Vagina (tissue), 2 donors: Measurements from ENCODE around the gene OR51E2. TPM values are rescaled to one million over a fixed set of nuclear protein-coding genes. Genes with fewer than 3 reads are reported as not detected.

ENCODE experiments used
- DNase-seq, 2 donors: peaks; one replicate each; pipeline ENCODE4 v3.0.0-alpha.2; 2017; ENCODE audit errors: extremely low spot score in 2 of 2
- H3K27ac ChIP-seq: fragments of 200-600 bp; sonication (generic); one replicate; pipeline ENCODE4 v1.5.1; 2019
- H3K27me3 ChIP-seq: fragments of 200-600 bp; sonication (generic); one replicate; pipeline ENCODE4 v1.5.1; 2019
- H3K36me3 ChIP-seq, 2 donors: fragments of 200-600 bp; sonication (generic); one replicate each; pipeline ENCODE4 v1.5.1; 2017 to 2019
- H3K4me1 ChIP-seq: fragments of 200-600 bp; sonication (generic); one replicate; pipeline ENCODE4 v1.5.1; 2019
- H3K4me3 ChIP-seq, 2 donors: fragments of 200-600 bp; sonication (generic); 1 replicate in 1 of 2; 2 replicates in 1 of 2; pipeline ENCODE4 v1.5.1; 2016 to 2019
- H3K9me3 ChIP-seq: fragments of 200-600 bp; sonication (generic); one replicate; pipeline ENCODE4 v1.5.1; 2019
- POLR2A ChIP-seq, 2 donors: fragments of 450-650 bp; IDR thresholded peaks; one replicate each; pipeline ENCODE4 v1.6.1; 2017; ENCODE audit warnings: antibody characterized with exemption in 2 of 2, mild to moderate bottlenecking in 2 of 2, moderate library complexity in 2 of 2
- POLR2AphosphoS5 ChIP-seq, 2 donors: sonication (generic); formaldehyde crosslinking; IDR thresholded peaks; one replicate each; pipeline ENCODE4 v1.9.0; 2017; ENCODE audit warnings: antibody characterized with exemption in 2 of 2, mild to moderate bottlenecking in 2 of 2, low read depth in 1 of 2; ENCODE audit not compliant: insufficient read depth in 1 of 2
- intact Hi-C: fragments of 100-400 bp; cut with DNase I; formaldehyde crosslinking; loops from one replicate; pipeline ENCODE4 v1.15.1; 2023
- total RNA-seq: library from RNA; depleted of rRNA; stranded (reverse); fragments of >200 nt; gene quantifications from one replicate; pipeline ENCODE4 v1.2.3, GENCODE V29; 2016
- TF ChIP-seq, protein P1 (sequence below), 3 experiments: fragments of 450-650 bp in 2 of 3; fragments of 200-600 bp in 1 of 3; sonication (generic) in 1 of 3; IDR thresholded peaks; one replicate each; pipeline ENCODE4 v1.5.1; 2017 to 2019; ENCODE audit warnings: antibody characterized with exemption in 3 of 3, mild to moderate bottlenecking in 2 of 3, moderate library complexity in 2 of 3

OR51E2 gene
- total RNA-seq, 1 donor from 2014 or later, result 0.98 TPM

DNA sequence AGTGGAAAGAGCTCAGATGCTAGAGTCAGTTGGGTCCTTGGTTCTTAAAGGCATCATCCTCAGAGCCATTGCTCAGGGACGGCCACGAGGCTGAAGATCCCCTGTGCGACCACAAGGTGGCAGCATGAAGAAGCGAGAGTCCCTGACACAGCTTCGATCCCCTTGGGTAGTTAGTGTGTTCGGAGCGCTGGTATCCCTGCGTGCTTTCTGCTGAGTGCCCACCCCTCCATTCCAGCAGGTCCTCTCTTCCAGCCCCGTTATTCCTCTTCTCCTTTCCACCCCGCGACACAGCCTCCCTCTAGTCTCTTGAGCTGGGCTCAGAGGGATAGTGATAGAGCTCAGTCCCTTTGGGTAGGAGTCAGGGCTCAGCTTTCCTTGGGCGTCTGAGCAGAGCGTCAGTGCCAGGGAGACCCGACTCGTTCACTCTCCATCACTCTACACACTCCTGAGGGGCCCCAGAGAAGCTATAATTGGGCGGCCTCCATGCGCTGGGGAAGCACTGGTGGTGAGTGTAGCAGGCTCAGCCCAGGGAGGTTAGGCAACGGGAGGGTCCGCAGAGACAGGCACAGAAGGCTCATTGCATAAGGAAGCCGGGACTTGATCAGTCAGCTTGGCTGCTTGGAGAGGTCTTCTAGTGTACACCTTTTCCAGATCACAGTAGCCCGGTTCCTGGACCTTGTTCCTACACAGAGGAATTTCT is 60.5 kb downstream of the OR51E2 start, which contains the start of gene OR51D1:
Gene OR51D1, plus strand, starts transcription at position 516 of the 700 bp plus-strand sequence. CDS start 2,314 bp downstream, outside the sequence.
- Histone ChIP-seq H3K27me3 (no peaks in the 10 kb centered on the region), H3K36me3 (no peaks in the 10 kb centered on the region), H3K9me3 (no peaks in the 10 kb centered on the region), H3K27ac (no peak within 1 kb of the TSS), H3K4me3 (peak within 1 kb of the TSS in 1 of 2 donors; percentile 25), H3K4me1 (no peaks in the 10 kb centered on the region)
- no peak for TF ChIP-seq POLR2AphosphoS5 (IDR thresholded peaks at IDR 0.05; ENCODE audit: insufficient read depth in 1 of 2, low read depth in 1 of 2)
- TF ChIP-seq, protein P1, sequence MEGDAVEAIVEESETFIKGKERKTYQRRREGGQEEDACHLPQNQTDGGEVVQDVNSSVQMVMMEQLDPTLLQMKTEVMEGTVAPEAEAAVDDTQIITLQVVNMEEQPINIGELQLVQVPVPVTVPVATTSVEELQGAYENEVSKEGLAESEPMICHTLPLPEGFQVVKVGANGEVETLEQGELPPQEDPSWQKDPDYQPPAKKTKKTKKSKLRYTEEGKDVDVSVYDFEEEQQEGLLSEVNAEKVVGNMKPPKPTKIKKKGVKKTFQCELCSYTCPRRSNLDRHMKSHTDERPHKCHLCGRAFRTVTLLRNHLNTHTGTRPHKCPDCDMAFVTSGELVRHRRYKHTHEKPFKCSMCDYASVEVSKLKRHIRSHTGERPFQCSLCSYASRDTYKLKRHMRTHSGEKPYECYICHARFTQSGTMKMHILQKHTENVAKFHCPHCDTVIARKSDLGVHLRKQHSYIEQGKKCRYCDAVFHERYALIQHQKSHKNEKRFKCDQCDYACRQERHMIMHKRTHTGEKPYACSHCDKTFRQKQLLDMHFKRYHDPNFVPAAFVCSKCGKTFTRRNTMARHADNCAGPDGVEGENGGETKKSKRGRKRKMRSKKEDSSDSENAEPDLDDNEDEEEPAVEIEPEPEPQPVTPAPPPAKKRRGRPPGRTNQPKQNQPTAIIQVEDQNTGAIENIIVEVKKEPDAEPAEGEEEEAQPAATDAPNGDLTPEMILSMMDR (IDR thresholded peaks at IDR 0.05), result peak; percentile 13 to 59 (median 54)
- DNase-seq, result no peak
- intact Hi-C loops, result no loop called here

DNA sequence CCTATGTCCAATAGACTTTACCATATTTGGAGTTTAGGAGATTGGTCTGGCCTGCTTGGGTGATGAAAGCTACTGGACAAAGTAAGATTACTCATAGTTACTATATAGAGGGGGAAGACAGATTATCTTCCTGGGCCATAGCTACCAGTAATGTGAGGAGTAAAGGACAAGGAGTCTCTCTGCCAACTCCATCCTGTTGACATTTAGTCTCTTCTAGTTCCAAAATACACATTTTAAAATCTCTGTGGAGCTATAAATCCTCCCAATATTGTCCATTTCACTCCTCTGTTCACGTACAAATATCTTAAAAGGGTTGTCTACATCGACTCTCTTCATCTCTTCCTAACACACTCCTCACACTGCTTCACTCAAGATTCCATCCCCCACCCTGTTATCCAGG is 61.5 kb downstream of the OR51E2 start:
- no peaks in the 10 kb centered on the region for H3K4me1 ChIP-seq
- TF ChIP-seq, protein P1 (IDR thresholded peaks at IDR 0.05), result no peak
- TF ChIP-seq POLR2AphosphoS5 (IDR thresholded peaks at IDR 0.05; ENCODE audit: insufficient read depth in 1 of 2, low read depth in 1 of 2), result no peak
- TF ChIP-seq POLR2A (IDR thresholded peaks at IDR 0.05), result no peak
- no peaks in the 10 kb centered on the region for H3K36me3 ChIP-seq
- H3K27ac ChIP-seq, result no peak overlapping the region
- H3K9me3 ChIP-seq, result no peaks in the 10 kb centered on the region
- DNase-seq, result no peak
- H3K27me3 ChIP-seq, result no peaks in the 10 kb centered on the region
- no peak overlapping the region for H3K4me3 ChIP-seq
- intact Hi-C loops, result no loop called here

Other genes with a start within 250 kb of the OR51E2 start
- gene OR52K2, start 248.6 kb downstream of the OR51E2 start, total RNA-seq, result not detected
- not detected for gene OR52K1, start 215.2 kb downstream of the OR51E2 start, total RNA-seq
- gene OR52M1, start 152.7 kb downstream of the OR51E2 start, total RNA-seq, result not detected
- not detected for gene OR52I2, start 116.1 kb downstream of the OR51E2 start, total RNA-seq
- gene OR52I1, start 103.8 kb downstream of the OR51E2 start, total RNA-seq, result not detected
- 9.6 TPM for gene TRIM68, start 89.6 kb downstream of the OR51E2 start, total RNA-seq
- not detected for gene OR51D1, start 60.4 kb downstream of the OR51E2 start, total RNA-seq
- gene OR51E1, start 53.9 kb downstream of the OR51E2 start, total RNA-seq, result 0.25 TPM
- not detected for gene MMP26, start 6.9 kb upstream of the OR51E2 start, total RNA-seq
- gene OR51F1, start 72.1 kb upstream of the OR51E2 start, total RNA-seq, result not detected
- gene OR52R1, start 106.5 kb upstream of the OR51E2 start, total RNA-seq, result not detected
- gene OR51F2, start 123.5 kb upstream of the OR51E2 start, total RNA-seq, result not detected
- gene OR51S1, start 151.4 kb upstream of the OR51E2 start, total RNA-seq, result not detected
- gene OR51T1, start 184.0 kb upstream of the OR51E2 start, total RNA-seq, result not detected
- gene OR51A7, start 205.9 kb upstream of the OR51E2 start, total RNA-seq, result not detected
- not detected for gene OR51G2, start 221.5 kb upstream of the OR51E2 start, total RNA-seq
- not detected for gene OR51G1, start 226.5 kb upstream of the OR51E2 start, total RNA-seq
- gene OR51A4, start 249.8 kb upstream of the OR51E2 start, total RNA-seq, result not detected